Naive thymus-derived CD4-positive, alpha-beta T cell (primary cell): ENCODE results near the gene ANAPC2. TPM values are rescaled to one million over a fixed set of nuclear protein-coding genes. Genes with fewer than 3 reads are reported as not detected.

Experiments
- ATAC-seq: fragments of 150-1000 bp; cut with Tn5 transposase; 2 replicates; pipeline ENCODE4 v1.10.0; 2021; ENCODE audit warnings: mild to moderate bottlenecking, moderate library complexity
- CTCF ChIA-PET: fragments of 350-600 bp; sonication (Branson Sonifier 250); formaldehyde crosslinking; loops from one replicate; lab custom pipeline; 2021; ENCODE audit warnings: antibody characterized with exemption; lab: Charles Lee
- POLR2A ChIA-PET: fragments of 350-600 bp; sonication (Branson Sonifier 250); formaldehyde crosslinking; loops from one replicate; lab custom pipeline; 2021; ENCODE audit warnings: antibody characterized with exemption, inconsistent platforms; lab: Charles Lee
- DNase-seq, 9 donors: peaks; one replicate each; pipeline versions ENCODE4 v3.0.0 to v3.0.0-alpha.2; 2020 to 2022; ENCODE audit warnings: mixed read lengths in 1 of 9
- H3K27ac ChIP-seq: one replicate; pipeline ENCODE4 v1.7.0; 2013; ENCODE audit warnings: mild to moderate bottlenecking, low read depth, low read length, moderate library complexity
- H3K27me3 ChIP-seq, 2 donors: one replicate each; pipeline ENCODE4 v1.7.0; 2013; ENCODE audit warnings: low read length in 2 of 2, mild to moderate bottlenecking in 2 of 2, moderate library complexity in 2 of 2; ENCODE audit not compliant: control insufficient read depth in 2 of 2, insufficient read depth in 2 of 2
- H3K36me3 ChIP-seq, 3 experiments: 1 replicate in 2 of 3; 2 replicates in 1 of 3; pipeline ENCODE4 v1.7.0; 2013; ENCODE audit warnings: low read length in 3 of 3, mild to moderate bottlenecking in 3 of 3, moderate library complexity in 1 of 3; ENCODE audit not compliant: insufficient read depth in 3 of 3, control insufficient read depth in 2 of 3
- H3K4me1 ChIP-seq, 2 donors: one replicate each; pipeline ENCODE4 v1.7.0; 2013; ENCODE audit warnings: low read length in 2 of 2, mild to moderate bottlenecking in 2 of 2, moderate library complexity in 1 of 2; ENCODE audit not compliant: control insufficient read depth in 2 of 2, insufficient read depth in 2 of 2
- H3K4me3 ChIP-seq: 2 replicates; pipeline ENCODE4 v1.7.0; 2013; ENCODE audit warnings: mild to moderate bottlenecking, low read length
- H3K9me3 ChIP-seq, 3 experiments: 1 replicate in 2 of 3; 2 replicates in 1 of 3; pipeline ENCODE4 v1.7.0; 2013; ENCODE audit warnings: low read length in 3 of 3; ENCODE audit not compliant: control insufficient read depth in 2 of 3
- H3K27ac Mint-ChIP-seq, 9 donors: one replicate each; pipeline ENCODE4 v1.8.0; 2020 to 2022; ENCODE audit warnings: mixed read lengths in 9 of 9, mild to moderate bottlenecking in 8 of 9, moderate library complexity in 5 of 9, inconsistent platforms in 2 of 9
- H3K27me3 Mint-ChIP-seq, 5 donors: one replicate each; pipeline ENCODE4 v1.8.0; 2021 to 2022; ENCODE audit warnings: mixed read lengths in 5 of 5, mild to moderate bottlenecking in 1 of 5
- H3K36me3 Mint-ChIP-seq, 5 donors: one replicate each; pipeline ENCODE4 v1.8.0; 2020 to 2022; ENCODE audit warnings: mixed read lengths in 5 of 5, mild to moderate bottlenecking in 3 of 5, inconsistent platforms in 1 of 5
- H3K4me1 Mint-ChIP-seq, 7 donors: one replicate each; pipeline ENCODE4 v1.8.0; 2020 to 2022; ENCODE audit warnings: mixed read lengths in 7 of 7, mild to moderate bottlenecking in 3 of 7, inconsistent platforms in 1 of 7
- H3K4me3 Mint-ChIP-seq, 10 donors: one replicate each; pipeline ENCODE4 v1.8.0; 2020 to 2022; ENCODE audit warnings: mild to moderate bottlenecking in 10 of 10, mixed read lengths in 10 of 10, moderate library complexity in 6 of 10, inconsistent platforms in 2 of 10
- H3K9me3 Mint-ChIP-seq, 11 donors: one replicate each; pipeline ENCODE4 v1.8.0; 2020 to 2022; ENCODE audit warnings: mixed read lengths in 11 of 11, mild to moderate bottlenecking in 4 of 11, inconsistent platforms in 1 of 11, moderate library complexity in 1 of 11
- intact Hi-C, 2 donors: fragments of 100-400 bp; cut with micrococcal nuclease; formaldehyde crosslinking; loops; one replicate each; pipeline ENCODE4 v1.15.1; 2023
- polyA plus RNA-seq, 2 donors: library from polyadenylated mRNA; unstranded; fragments of 300-500 nt; fragmentation: Illumina TruSeq; gene quantifications; one replicate each; pipeline ENCODE4 v1.2.3, GENCODE V29; 2021
- total RNA-seq, 6 experiments: library from RNA in 5 of 6; stranded (reverse) in 5 of 6; gene quantifications; 1 replicate in 5 of 6; 2 replicates in 1 of 6; pipeline ENCODE4 v1.2.3 and lab custom pipeline; 2021 to 2026

ANAPC2 gene
- total and polyA plus RNA-seq, 7 experiments from 2014 or later: 7.4 to 147 (median 131) TPM

GRCh38 chr9:137211532-137211931, 23.2 kb upstream of the ANAPC2 start:
- Histone ChIP-seq H3K4me3 (no peak overlapping the region), H3K27ac (no peak overlapping the region), H3K4me1 (peaks cover 2 to 5% of the 10 kb centered on the region in 2 donors), H3K9me3 (no peaks in the 10 kb centered on the region), H3K36me3 (peaks cover 0 to 37% (median 0%) of the 10 kb centered on the region in 3 experiments), H3K27me3 (no peaks in the 10 kb centered on the region)
- Mint-ChIP-seq H3K36me3 (peaks cover 0 to 7% (median 4%) of the 10 kb centered on the region in 5 donors), H3K9me3 (peaks cover 0 to 3% (median 0%) of the 10 kb centered on the region in 11 donors), H3K27me3 (no peaks in the 10 kb centered on the region), H3K27ac (no peak overlapping the region), H3K4me1 (peaks cover 11 to 20% (median 14%) of the 10 kb centered on the region in 7 donors), H3K4me3 (no peak overlapping the region)
- ATAC-seq (no peak), DNase-seq (no peak)
- POLR2A ChIA-PET: interaction anchor here (0.9 kb wide), 1 partner anchor 10 kb away, joined by 4 read pairs; no protein-coding TSS in a partner anchor
- CTCF ChIA-PET: no interaction called here
- intact Hi-C loops: no loop called here

- peaks cover 26 to 49% (median 37%) of the 10 kb centered on the region in 7 donors for H3K4me1 Mint-ChIP-seq
- DNase-seq: no peak
- peaks cover 0 to 15% (median 0%) of the 10 kb centered on the region in 3 experiments for H3K36me3 ChIP-seq
- CTCF ChIA-PET: no interaction called here
- H3K36me3 Mint-ChIP-seq: peaks cover 0 to 7% (median 2%) of the 10 kb centered on the region in 5 donors
- H3K4me3 Mint-ChIP-seq: peak overlapping the region; percentile 86 to 95 (median 92)
- peak overlapping the region; percentile 81 to 97 (median 90) for H3K27ac Mint-ChIP-seq
- no peak for ATAC-seq
- H3K27me3 Mint-ChIP-seq: no peaks in the 10 kb centered on the region
- POLR2A ChIA-PET: interaction anchor here (1.4 to 9.0 kb wide), 3 partner anchors 16 to 30 kb away, joined by 3 to 136 read pairs (median 42); partner anchors contain the start of genes ANAPC2, CYSRT1, RNF208 and SSNA1
- H3K9me3 ChIP-seq: no peaks in the 10 kb centered on the region
- peak overlapping the region; percentile 98 for H3K4me3 ChIP-seq
- H3K27ac ChIP-seq: peak overlapping the region; percentile 96
- H3K9me3 Mint-ChIP-seq: peaks cover 0 to 7% (median 0%) of the 10 kb centered on the region in 11 donors
- peaks cover 26 to 30% of the 10 kb centered on the region in 2 donors for H3K4me1 ChIP-seq
- intact Hi-C loops: loop anchor here in 1 of 2 donors (10.0 kb wide), 1 partner anchor 262 kb away; the partner anchor contains the start of genes C8G and FBXW5
- H3K27me3 ChIP-seq: no peaks in the 10 kb centered on the region
Observed at GRCh38 chr9:137206602-137207001, 18.2 kb upstream of the ANAPC2 start.

DNA sequence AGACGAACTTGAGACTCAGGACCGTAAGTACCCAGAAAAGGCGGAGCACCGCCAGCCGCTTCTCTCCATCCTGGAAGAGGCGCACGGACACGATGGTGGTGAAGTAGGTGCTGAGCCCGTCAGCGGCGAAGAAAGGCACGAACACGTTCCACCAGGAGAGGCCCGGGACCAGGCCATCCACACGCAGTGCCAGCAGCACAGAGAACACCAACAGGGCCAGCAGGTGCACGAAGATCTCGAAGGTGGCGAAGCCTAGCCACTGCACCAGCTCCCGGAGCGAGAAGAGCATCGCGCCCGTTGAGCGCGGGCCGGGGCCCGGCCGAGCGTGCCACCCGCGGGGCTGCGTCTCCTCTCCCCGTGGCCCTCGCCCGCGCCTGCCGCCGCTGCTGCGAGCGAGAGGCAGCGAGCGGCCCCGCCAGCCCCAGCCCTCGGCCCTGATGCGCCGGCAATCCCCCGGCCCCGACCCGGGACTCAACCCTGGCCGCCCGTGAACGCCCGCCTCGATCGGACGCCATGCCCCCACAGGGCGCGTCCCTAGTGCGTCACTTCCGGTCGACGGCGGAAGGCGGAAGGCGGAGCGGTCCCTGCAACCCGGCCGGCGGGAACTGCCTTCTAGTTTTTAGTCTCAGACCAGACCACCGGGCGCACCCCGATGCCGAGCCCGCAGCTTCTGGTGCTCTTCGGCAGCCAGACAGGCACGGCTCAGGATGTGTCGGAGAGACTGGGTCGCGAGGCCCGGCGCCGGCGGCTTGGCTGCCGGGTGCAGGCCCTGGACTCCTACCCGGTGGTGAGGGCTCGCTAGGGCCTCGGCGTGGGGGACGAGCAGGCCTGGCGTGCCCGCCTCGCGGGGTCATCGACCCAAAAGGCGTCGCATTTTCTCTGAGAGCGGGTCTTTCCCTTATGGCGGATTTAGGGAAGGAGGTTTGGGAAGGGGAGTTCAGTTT, 17.0 kb upstream of the ANAPC2 start, which contains the start of the genes NDOR1 and TMEM203:
NDOR1 (plus strand) TSS at position 575 of the 944 bp plus-strand sequence; CDS start at position 653, 78 bp downstream.
TMEM203 (minus strand) TSS at position 523 of the 944 bp plus-strand sequence; CDS start at position 289, 234 bp downstream.
- H3K9me3 Mint-ChIP-seq: peaks cover 0 to 7% (median 0%) of the 10 kb centered on the region in 11 donors
- DNase-seq (peak; percentile 84 to 98 (median 91)), ATAC-seq (peak; percentile 60)
- CTCF ChIA-PET: interaction anchor here (0.7 to 2.1 kb wide), 2 partner anchors 30 to 110 kb away, joined by 3 to 6 read pairs; no protein-coding TSS in a partner anchor
- POLR2A ChIA-PET: interaction anchor here (1.2 to 9.0 kb wide), 8 partner anchors 9 to 78 kb away, joined by 3 to 136 read pairs (median 6); partner anchors contain the start of genes ANAPC2, CYSRT1, RNF208 and SSNA1
- no peaks in the 10 kb centered on the region for H3K27me3 Mint-ChIP-seq
- peak within 1 kb of the TSS; percentile 87 to 97 (median 93) for H3K27ac Mint-ChIP-seq
- Histone ChIP-seq H3K4me3 (peak within 1 kb of the TSS; percentile 98), H3K36me3 (peaks cover 0 to 15% (median 0%) of the 10 kb centered on the region in 3 experiments), H3K27me3 (no peaks in the 10 kb centered on the region), H3K4me1 (peaks cover 32 to 35% of the 10 kb centered on the region in 2 donors), H3K27ac (peak within 1 kb of the TSS; percentile 96), H3K9me3 (no peaks in the 10 kb centered on the region)
- peak within 1 kb of the TSS; percentile 90 to 95 (median 92) for H3K4me3 Mint-ChIP-seq
- H3K36me3 Mint-ChIP-seq: peaks cover 0 to 7% (median 2%) of the 10 kb centered on the region in 5 donors
- H3K4me1 Mint-ChIP-seq: peaks cover 30 to 57% (median 41%) of the 10 kb centered on the region in 7 donors
- intact Hi-C loops: loop anchor here (1.0 to 10.0 kb wide), 7 partner anchors 17 to 261 kb away; partner anchors contain the start of genes ANAPC2 (in 2 of the 2), SSNA1 (in 2 of the 2), TUBB4B (in 2 of the 2) and C8G (in 1 of the 2)

DNA sequence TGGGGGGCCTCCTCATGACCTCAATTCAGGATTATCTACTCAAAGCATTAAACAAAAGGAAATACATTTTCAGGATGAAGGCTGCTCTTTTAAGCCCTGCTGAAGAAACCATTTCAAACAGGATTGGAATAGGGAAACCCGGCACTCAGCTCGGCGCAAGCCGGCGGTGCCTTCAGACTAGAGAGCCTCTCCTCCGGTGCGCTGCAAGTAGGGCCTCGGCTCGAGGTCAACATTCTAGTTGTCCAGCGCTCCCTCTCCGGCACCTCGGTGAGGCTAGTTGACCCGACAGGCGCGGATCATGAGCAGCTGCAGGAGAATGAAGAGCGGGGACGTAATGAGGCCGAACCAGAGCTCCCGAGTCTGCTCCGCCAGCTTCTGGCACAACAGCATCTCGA, 16.4 kb upstream of the ANAPC2 start:
- H3K4me1 Mint-ChIP-seq: peaks cover 30 to 57% (median 41%) of the 10 kb centered on the region in 7 donors

DNA sequence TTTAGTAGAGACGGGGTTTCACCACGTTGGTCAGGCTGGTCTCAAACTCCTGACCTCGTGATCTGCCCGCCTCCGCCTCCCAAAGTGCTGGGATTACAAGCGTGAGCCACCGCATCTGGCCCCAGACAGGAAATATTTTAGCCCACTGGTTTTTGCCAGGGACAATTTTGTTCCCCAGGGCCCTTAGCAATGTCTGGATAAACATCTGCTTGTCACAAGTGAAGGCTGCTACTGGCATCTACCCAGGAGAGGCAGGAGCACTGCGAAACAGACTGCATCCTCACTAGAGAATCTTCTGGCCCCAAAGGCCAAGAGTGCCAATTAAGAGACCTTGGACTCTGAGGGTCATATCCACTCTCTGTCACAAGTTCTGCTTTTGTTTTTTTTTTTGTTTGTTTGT, 14.6 kb upstream of the ANAPC2 start:
- Mint-ChIP-seq H3K27ac (peak overlapping the region in 1 of 9 donors; percentile 16), H3K36me3 (peaks cover 0 to 6% (median 0%) of the 10 kb centered on the region in 5 donors), H3K9me3 (peaks cover 0 to 7% (median 0%) of the 10 kb centered on the region in 11 donors), H3K4me1 (peaks cover 30 to 57% (median 43%) of the 10 kb centered on the region in 7 donors), H3K27me3 (no peaks in the 10 kb centered on the region), H3K4me3 (peak overlapping the region in 4 of 10 donors; percentile 8 to 91 (median 14))
- no peaks in the 10 kb centered on the region for H3K9me3 ChIP-seq
- DNase-seq (no peak), ATAC-seq (no peak)
- H3K4me1 ChIP-seq: peaks cover 32 to 35% of the 10 kb centered on the region in 2 donors
- no peak overlapping the region for H3K27ac ChIP-seq
- ChIA-PET POLR2A (interaction anchor here (0.7 to 9.0 kb wide), 4 partner anchors 13 to 216 kb away, joined by 3 to 136 read pairs (median 12); partner anchors contain the start of genes ANAPC2, RNF208, SSNA1 and TUBB4B), CTCF (no interaction called here)
- H3K4me3 ChIP-seq: no peak overlapping the region
- H3K27me3 ChIP-seq: no peaks in the 10 kb centered on the region
- intact Hi-C loops: loop anchor here in 1 of 2 donors (10.0 kb wide), 1 partner anchor 258 kb away; the partner anchor contains the start of genes C8G and FBXW5
- H3K36me3 ChIP-seq: peaks cover 0 to 4% (median 0%) of the 10 kb centered on the region in 3 experiments

More for the DNA sequence above, 16.4 kb upstream of the ANAPC2 start:
- H3K4me3 Mint-ChIP-seq: peak overlapping the region; percentile 90 to 95 (median 92)
- H3K4me1 ChIP-seq: peaks cover 32 to 35% of the 10 kb centered on the region in 2 donors
- H3K27me3 ChIP-seq: no peaks in the 10 kb centered on the region
- ATAC-seq (no peak), DNase-seq (no peak)
- H3K27me3 Mint-ChIP-seq: no peaks in the 10 kb centered on the region
- ChIA-PET CTCF (interaction anchor here (0.7 to 2.1 kb wide), 2 partner anchors 30 to 109 kb away, joined by 3 to 6 read pairs; no protein-coding TSS in a partner anchor), POLR2A (interaction anchor here (1.2 to 9.0 kb wide), 7 partner anchors 9 to 78 kb away, joined by 3 to 136 read pairs (median 6); partner anchors contain the start of genes ANAPC2, CYSRT1, RNF208 and SSNA1)
- peak overlapping the region; percentile 98 for H3K4me3 ChIP-seq
- H3K27ac Mint-ChIP-seq: peak overlapping the region; percentile 87 to 97 (median 93)
- H3K36me3 Mint-ChIP-seq: peaks cover 0 to 6% (median 0%) of the 10 kb centered on the region in 5 donors
- peaks cover 0 to 7% (median 0%) of the 10 kb centered on the region in 11 donors for H3K9me3 Mint-ChIP-seq
- H3K27ac ChIP-seq: peak overlapping the region; percentile 96
- H3K9me3 ChIP-seq: no peaks in the 10 kb centered on the region
- peaks cover 0 to 10% (median 0%) of the 10 kb centered on the region in 3 experiments for H3K36me3 ChIP-seq
- intact Hi-C loops: loop anchor here (1.0 to 10.0 kb wide), 7 partner anchors 16 to 260 kb away; partner anchors contain the start of genes ANAPC2 (in 2 of the 2), SSNA1 (in 2 of the 2), TUBB4B (in 2 of the 2) and C8G (in 1 of the 2)
